A172 (cell line): Measurements from ENCODE around the gene TCIRG1. TPM values are rescaled to one million over a fixed set of nuclear protein-coding genes. Genes with fewer than 3 reads are reported as not detected.

Experiments used
- DNase-seq: peaks from one replicate; pipeline ENCODE4 v3.0.0-alpha.2; 2015; ENCODE audit warnings: low spot score
- total RNA-seq: library from RNA; depleted of rRNA; stranded (reverse); fragments of >200 nt; shearing (Covaris generic); gene quantifications from 2 replicates; pipeline ENCODE4 v1.2.3, GENCODE V29; 2014

TCIRG1 gene
- total RNA-seq, 1 experiment from 2014 or later: 149 TPM

- no peak for DNase-seq
Observed at GRCh38 chr11:68037411-68038225, 1.2 kb upstream of the TCIRG1 start.

GRCh38 chr11:68038226-68038717, 553 bp upstream of the TCIRG1 start:
- no peak for DNase-seq

- DNase-seq: no peak
Observed at GRCh38 chr11:68039526-68040086, 781 bp downstream of the TCIRG1 start.

GRCh38 chr11:68040101-68040956, 1.5 kb downstream of the TCIRG1 start:
- peak; percentile 65 for DNase-seq

GRCh38 chr11:68040957-68041591, 2.2 kb downstream of the TCIRG1 start:
- no peak for DNase-seq

GRCh38 chr11:68041617-68042218, 2.9 kb downstream of the TCIRG1 start:
- no peak for DNase-seq

- DNase-seq: no peak
Observed at GRCh38 chr11:68042219-68043028, 3.6 kb downstream of the TCIRG1 start.

- peak; percentile 58 for DNase-seq
Observed at GRCh38 chr11:68043029-68043348, 4.2 kb downstream of the TCIRG1 start.

- peak; percentile 96 for DNase-seq
Observed at GRCh38 chr11:68043349-68044144, 4.7 kb downstream of the TCIRG1 start.

GRCh38 chr11:68044145-68044813, 5.5 kb downstream of the TCIRG1 start:
- no peak for DNase-seq

GRCh38 chr11:68044898-68045351, 6.1 kb downstream of the TCIRG1 start:
- DNase-seq: no peak

- no peak for DNase-seq
Observed at GRCh38 chr11:68047437-68048290, 8.8 kb downstream of the TCIRG1 start.

GRCh38 chr11:68048681-68049508, 10.1 kb downstream of the TCIRG1 start:
- no peak for DNase-seq

GRCh38 chr11:68049509-68050370, 10.9 kb downstream of the TCIRG1 start:
- DNase-seq: peak; percentile 54

GRCh38 chr11:68050371-68050841, 11.6 kb downstream of the TCIRG1 start:
- DNase-seq: no peak
